Naive B cell (primary cell): Measurements from ENCODE around the gene GDPGP1. TPM values are rescaled to one million over a fixed set of nuclear protein-coding genes. Genes with fewer than 3 reads are reported as not detected.
"Not testable (repeated sequence)": the region's sequence is repeated elsewhere in the genome, so short reads cannot be mapped to it uniquely, and the experiment has no call there.

Experiments
- ATAC-seq, 2 donors: fragments of 150-1000 bp; cut with Tn5 transposase; 2 replicates each; pipeline ENCODE4 v1.10.0; 2021; ENCODE audit warnings: low read depth in 2 of 2, mild to moderate bottlenecking in 2 of 2, moderate library complexity in 2 of 2
- DNase-seq: peaks from one replicate; pipeline ENCODE4 v3.0.0; 2022
- H3K27ac Mint-ChIP-seq, 6 donors: one replicate each; pipeline ENCODE4 v1.8.0; 2020 to 2022; ENCODE audit warnings: mild to moderate bottlenecking in 6 of 6, mixed read lengths in 6 of 6, moderate library complexity in 5 of 6, inconsistent platforms in 2 of 6
- H3K27me3 Mint-ChIP-seq, 3 donors: one replicate each; pipeline ENCODE4 v1.8.0; 2021 to 2022; ENCODE audit warnings: mixed read lengths in 3 of 3, mild to moderate bottlenecking in 1 of 3
- H3K36me3 Mint-ChIP-seq, 2 donors: one replicate each; pipeline ENCODE4 v1.8.0; 2020 to 2022; ENCODE audit warnings: mixed read lengths in 2 of 2, inconsistent platforms in 1 of 2, mild to moderate bottlenecking in 1 of 2
- H3K4me1 Mint-ChIP-seq, 3 donors: one replicate each; pipeline ENCODE4 v1.8.0; 2020 to 2022; ENCODE audit warnings: mixed read lengths in 3 of 3, inconsistent platforms in 1 of 3, mild to moderate bottlenecking in 1 of 3, moderate library complexity in 1 of 3
- H3K4me3 Mint-ChIP-seq, 8 donors: one replicate each; pipeline ENCODE4 v1.8.0; 2020 to 2022; ENCODE audit warnings: mild to moderate bottlenecking in 8 of 8, mixed read lengths in 8 of 8, moderate library complexity in 8 of 8, inconsistent platforms in 2 of 8
- H3K9me3 Mint-ChIP-seq, 7 donors: one replicate each; pipeline ENCODE4 v1.8.0; 2020 to 2022; ENCODE audit warnings: mixed read lengths in 7 of 7, mild to moderate bottlenecking in 5 of 7, inconsistent platforms in 2 of 7, moderate library complexity in 1 of 7
- polyA plus RNA-seq, 6 donors: library from polyadenylated mRNA; unstranded; fragments of 300-500 nt; fragmentation: Illumina TruSeq; gene quantifications; one replicate each; pipeline ENCODE4 v1.2.3, GENCODE V29; 2021; ENCODE audit warnings: low read depth in 6 of 6

Gene GDPGP1
- polyA plus RNA-seq, 6 donors from 2014 or later, result 0.70 to 2.1 (median 1.3) TPM

DNA sequence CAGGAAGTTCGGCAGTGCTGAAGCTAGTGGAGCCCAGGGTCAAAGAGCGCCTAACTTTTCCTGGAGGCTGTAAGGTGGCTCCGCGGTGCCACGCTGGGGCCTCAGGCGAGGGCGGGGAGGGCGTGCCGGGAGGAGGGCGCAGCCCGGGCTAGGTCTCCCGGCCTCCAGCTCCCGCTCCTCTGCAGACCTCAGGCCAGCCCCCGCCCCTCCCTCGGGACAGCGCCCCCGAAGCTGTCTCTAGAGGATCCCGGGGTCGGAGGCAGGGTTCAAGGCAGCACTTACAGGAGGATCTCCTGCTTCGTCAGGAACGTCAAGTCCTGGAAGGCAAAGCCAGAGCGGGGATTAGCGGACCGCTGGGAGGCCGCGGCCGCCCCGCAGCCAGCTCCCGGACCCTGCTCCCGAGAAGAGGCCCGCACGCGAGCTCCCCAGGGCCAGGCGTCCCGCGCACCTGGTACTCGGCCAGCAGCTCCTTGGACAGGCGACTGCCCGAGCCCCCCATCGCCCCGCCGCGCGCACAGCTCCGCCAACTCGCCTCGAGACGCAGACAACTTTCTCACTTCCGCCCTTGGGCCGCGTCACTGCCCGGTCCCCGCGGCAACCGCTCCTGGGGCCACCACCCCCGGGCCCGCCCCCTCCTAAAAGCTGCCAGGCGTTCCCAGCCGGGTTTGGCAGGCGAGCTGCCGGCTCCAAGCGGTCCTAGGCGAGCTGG is 468 bp upstream of the GDPGP1 start, which contains the start of gene CIB1:
Gene CIB1, minus strand, starts transcription at position 555 of the 709 bp plus-strand sequence. Its CDS starts 56 bp downstream, at position 499.
- no peaks in the 10 kb centered on the region for H3K27me3 Mint-ChIP-seq
- DNase-seq, result peak; percentile 98
- peak; percentile 73 to 75 for ATAC-seq
- H3K9me3 Mint-ChIP-seq, result no peaks in the 10 kb centered on the region
- H3K36me3 Mint-ChIP-seq, result peaks cover 11 to 26% of the 10 kb centered on the region in 2 donors
- peaks cover 48 to 70% (median 56%) of the 10 kb centered on the region in 3 donors for H3K4me1 Mint-ChIP-seq
- H3K4me3 Mint-ChIP-seq, result peak within 1 kb of the TSS; percentile 85 to 97 (median 93)
- peak within 1 kb of the TSS; percentile 97 to 100 (median 99) for H3K27ac Mint-ChIP-seq

DNA sequence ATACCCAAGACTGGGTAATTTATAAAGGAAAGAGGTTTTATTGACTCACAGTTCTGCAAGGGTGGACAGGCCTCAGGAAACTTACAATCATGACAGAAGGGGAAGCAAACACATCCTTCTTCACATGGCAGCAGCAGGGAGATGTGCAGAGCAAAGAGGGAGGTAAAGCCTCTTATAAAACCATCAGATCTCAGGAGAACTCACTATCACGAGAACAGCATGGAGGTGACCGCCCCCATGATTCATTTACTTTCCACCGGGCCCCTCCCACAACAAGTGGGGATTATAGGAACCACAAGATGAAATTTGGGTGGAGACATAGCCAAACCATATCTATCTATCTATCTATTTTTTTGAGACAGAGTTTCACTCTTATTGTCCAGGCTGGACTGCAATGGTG is 5.4 kb downstream of the GDPGP1 start:
- no peak for ATAC-seq
- H3K4me1 Mint-ChIP-seq, result peaks cover 9 to 21% (median 12%) of the 10 kb centered on the region in 3 donors
- no peaks in the 10 kb centered on the region for H3K9me3 Mint-ChIP-seq
- H3K27ac Mint-ChIP-seq, result peak overlapping the region in 2 of 6 donors; percentile 57 to 75
- DNase-seq, result no peak
- H3K36me3 Mint-ChIP-seq, result peaks cover 7 to 12% of the 10 kb centered on the region in 2 donors
- H3K27me3 Mint-ChIP-seq, result no peaks in the 10 kb centered on the region
- peak overlapping the region in 1 of 8 donors; percentile 40 for H3K4me3 Mint-ChIP-seq

DNA sequence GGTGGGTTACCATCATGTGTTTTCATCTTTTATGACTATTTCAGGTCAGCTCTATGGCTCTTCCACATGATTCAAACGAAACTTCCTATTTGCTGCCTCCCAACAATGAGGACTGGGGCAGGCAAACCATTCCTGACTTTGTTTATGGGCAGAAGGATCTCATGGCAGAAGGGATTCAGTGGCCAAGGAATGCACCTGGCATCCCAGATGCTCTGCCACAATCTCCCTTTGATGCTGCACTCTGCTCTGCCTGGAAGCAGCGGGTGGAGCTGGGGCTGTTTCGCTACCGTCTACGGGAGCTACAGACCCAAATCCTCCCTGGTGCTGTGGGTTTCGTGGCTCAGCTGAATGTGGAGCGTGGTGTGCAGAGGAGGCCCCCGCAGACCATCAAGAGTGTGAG is 6.8 kb downstream of the GDPGP1 start:
- Mint-ChIP-seq H3K4me1 (peaks cover 0 to 12% (median 4%) of the 10 kb centered on the region in 3 donors), H3K27me3 (no peaks in the 10 kb centered on the region), H3K27ac (no peak overlapping the region), H3K9me3 (no peaks in the 10 kb centered on the region), H3K4me3 (no peak overlapping the region), H3K36me3 (peaks cover 7 to 12% of the 10 kb centered on the region in 2 donors)
- no peak for DNase-seq
- ATAC-seq, result no peak

DNA sequence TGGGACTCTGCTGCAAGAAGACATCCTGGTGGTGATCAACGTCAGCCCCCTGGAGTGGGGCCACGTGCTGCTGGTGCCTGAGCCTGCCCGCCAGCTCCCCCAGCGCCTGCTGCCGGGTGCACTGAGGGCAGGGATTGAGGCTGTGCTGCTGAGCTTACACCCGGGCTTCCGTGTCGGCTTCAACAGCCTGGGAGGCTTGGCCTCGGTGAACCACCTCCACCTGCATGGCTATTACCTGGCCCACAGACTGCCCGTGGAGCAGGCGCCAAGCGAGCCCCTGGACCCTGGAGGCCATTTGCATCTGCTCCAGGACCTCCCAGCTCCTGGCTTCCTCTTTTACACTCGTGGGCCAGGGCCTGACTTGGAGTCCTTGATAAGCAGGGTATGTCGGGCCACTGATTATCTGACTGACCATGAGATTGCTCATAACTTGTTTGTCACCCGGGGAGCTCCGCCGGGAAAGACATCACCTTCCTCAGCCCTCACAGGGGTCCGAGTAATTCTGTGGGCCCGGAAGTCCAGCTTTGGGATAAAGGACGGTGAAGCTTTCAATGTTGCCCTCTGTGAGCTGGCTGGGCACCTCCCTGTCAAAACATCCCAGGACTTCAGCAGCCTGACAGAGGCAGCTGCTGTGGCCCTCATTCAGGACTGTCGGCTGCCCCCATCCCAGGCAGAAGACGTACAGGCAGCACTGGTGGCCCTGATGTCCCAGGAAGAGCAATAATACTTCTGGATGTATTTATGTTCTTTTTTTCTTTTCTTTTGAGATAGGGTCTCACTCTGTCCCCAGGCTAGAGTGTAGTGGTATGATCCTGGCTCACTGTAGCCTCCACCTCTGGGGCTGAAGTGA is 7.6 kb downstream of the GDPGP1 start:
- no peaks in the 10 kb centered on the region for H3K27me3 Mint-ChIP-seq
- ATAC-seq, result no peak
- no peak for DNase-seq
- no peaks in the 10 kb centered on the region for H3K9me3 Mint-ChIP-seq
- H3K27ac Mint-ChIP-seq, result peak overlapping the region in 1 of 6 donors; percentile 36
- no peak overlapping the region for H3K4me3 Mint-ChIP-seq
- H3K36me3 Mint-ChIP-seq, result peaks cover 7 to 12% of the 10 kb centered on the region in 2 donors
- peaks cover 0 to 6% (median 4%) of the 10 kb centered on the region in 3 donors for H3K4me1 Mint-ChIP-seq

DNA sequence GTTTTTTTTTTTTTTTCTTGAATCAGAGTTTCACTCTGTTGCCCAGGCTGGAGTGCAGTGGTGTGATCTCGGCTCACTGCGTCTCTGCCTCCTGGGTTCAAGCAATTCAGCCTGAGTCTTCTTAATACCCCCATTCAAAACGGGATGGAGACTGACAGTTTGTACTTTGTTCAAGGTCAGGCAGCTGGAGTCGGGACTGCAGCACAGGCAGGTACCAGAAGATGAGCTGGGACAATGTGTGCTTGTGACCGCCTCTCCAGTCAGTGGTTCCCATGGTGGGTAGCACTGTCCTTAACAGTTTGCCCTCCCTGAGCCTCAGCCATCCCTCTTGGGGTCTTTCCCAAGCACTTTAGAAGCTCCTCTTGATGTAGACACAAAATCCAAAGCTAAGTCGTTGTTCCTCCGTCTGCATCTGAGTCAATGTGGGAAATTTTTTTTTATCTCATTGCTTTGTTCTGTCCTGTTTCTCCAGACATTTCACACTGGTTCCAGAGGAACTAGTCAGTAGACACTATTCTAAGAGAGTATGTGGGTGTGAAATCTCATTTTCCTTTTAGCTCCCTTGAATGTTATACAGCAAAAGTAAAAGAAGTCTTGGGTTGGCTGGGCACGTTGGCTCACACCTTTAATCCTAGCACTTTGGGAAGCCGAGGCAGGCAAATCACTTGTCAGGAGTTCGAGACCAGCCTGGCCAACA is 10.1 kb downstream of the GDPGP1 start:
- H3K27ac Mint-ChIP-seq, result peak overlapping the region in 2 of 6 donors; percentile 24 to 52
- peaks cover 0 to 4% of the 10 kb centered on the region in 2 donors for H3K36me3 Mint-ChIP-seq
- DNase-seq, result no peak
- no peak overlapping the region for H3K4me3 Mint-ChIP-seq
- no peaks in the 10 kb centered on the region for H3K27me3 Mint-ChIP-seq
- H3K9me3 Mint-ChIP-seq, result no peaks in the 10 kb centered on the region
- H3K4me1 Mint-ChIP-seq, result peaks cover 4 to 10% (median 5%) of the 10 kb centered on the region in 3 donors
- no peak for ATAC-seq

DNA sequence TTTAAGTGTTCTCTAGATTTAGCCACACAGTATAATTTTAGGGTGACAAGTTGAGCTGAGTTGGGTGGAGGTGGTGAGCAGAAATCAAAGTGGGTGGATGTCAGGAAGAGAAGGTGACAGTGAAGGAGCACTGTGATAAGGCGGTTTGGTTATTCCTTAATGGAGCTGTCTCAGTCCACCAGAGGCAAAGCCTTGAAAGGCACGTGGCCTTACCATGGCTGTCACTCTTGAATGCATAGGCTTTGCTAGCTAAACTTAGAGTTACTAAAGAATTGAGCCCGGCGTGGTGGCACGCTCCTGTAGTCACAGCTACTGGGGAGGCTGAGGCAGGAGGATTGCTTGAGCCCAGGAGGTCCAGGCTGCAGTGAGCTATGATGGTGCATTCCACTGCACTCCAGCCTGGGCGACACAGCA is 14.8 kb downstream of the GDPGP1 start:
- H3K36me3 Mint-ChIP-seq, result no peaks in the 10 kb centered on the region
- H3K27me3 Mint-ChIP-seq, result no peaks in the 10 kb centered on the region
- DNase-seq, result no peak
- peak overlapping the region in 3 of 6 donors; percentile 56 to 78 (median 70) for H3K27ac Mint-ChIP-seq
- H3K4me1 Mint-ChIP-seq, result peaks cover 11 to 17% (median 14%) of the 10 kb centered on the region in 3 donors
- peak overlapping the region; percentile 55 to 89 (median 81) for H3K4me3 Mint-ChIP-seq
- no peak for ATAC-seq
- H3K9me3 Mint-ChIP-seq, result no peaks in the 10 kb centered on the region

DNA sequence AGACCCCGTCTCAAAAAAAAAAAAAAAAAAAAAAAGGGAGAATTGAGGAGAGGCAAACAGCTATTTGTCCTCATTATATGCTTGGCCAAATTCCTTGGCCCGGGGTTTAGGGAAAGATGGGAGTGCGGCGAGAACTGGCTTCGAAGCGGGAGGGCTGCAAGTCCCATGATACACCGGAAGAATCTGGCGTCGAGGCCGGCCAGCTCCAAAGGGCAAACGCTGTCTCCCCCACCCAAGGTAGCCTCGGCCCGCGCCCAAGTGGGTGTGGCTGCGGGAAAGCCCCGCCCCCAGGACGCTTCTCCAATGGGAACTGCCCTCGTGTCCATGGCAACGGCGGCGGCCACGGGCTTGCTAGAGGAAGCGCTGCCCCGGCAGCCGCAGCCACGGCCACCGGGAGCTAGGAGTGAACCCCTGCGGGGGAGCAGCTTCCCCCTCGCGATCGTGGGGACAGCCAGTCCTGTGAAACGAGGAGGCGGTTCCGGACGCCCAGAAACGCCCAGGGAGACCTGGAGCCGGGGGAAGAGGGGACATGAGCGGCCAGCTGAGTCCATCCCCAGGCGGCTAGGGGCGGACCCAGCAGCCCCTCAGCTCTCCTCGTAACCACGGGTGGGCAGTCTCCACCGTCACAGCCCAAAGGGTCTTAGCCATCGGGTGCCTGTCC is 15.3 kb downstream of the GDPGP1 start, which contains the start of gene TTLL13:
Gene TTLL13, plus strand, starts transcription at position 354 of the 661 bp plus-strand sequence. CDS start 1,075 bp downstream, outside the sequence.
- ATAC-seq (peak; percentile 61 to 65), DNase-seq (peak; percentile 58)
- H3K4me1 Mint-ChIP-seq, result peaks cover 11 to 17% (median 14%) of the 10 kb centered on the region in 3 donors
- no peaks in the 10 kb centered on the region for H3K27me3 Mint-ChIP-seq
- peak within 1 kb of the TSS; percentile 73 to 89 (median 84) for H3K4me3 Mint-ChIP-seq
- H3K9me3 Mint-ChIP-seq, result no peaks in the 10 kb centered on the region
- no peaks in the 10 kb centered on the region for H3K36me3 Mint-ChIP-seq
- peak within 1 kb of the TSS in 5 of 6 donors; percentile 24 to 84 (median 70) for H3K27ac Mint-ChIP-seq

DNA sequence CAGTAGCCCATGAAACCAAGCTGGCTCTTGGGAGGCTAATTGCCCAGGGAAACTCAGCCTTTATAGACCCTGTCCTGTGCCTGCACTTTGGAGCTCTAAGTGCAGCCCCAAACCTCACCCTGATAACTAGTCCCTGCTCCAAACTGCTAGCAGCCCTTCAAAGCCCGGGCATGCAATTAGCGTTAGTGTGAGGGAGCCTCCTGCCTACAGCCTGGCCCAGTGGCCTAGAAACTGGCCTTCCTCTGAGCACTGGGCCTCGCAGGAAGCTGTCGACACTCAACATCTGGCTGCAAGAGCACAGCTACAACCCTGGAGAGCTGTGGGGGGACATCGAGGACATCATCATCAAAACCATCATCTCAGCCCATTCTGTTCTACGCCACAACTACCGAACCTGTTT is 23.8 kb downstream of the GDPGP1 start:
- H3K36me3 Mint-ChIP-seq, result no peaks in the 10 kb centered on the region
- peaks cover 0 to 9% (median 8%) of the 10 kb centered on the region in 3 donors for H3K27me3 Mint-ChIP-seq
- no peak overlapping the region for H3K27ac Mint-ChIP-seq
- H3K4me3 Mint-ChIP-seq, result no peak overlapping the region
- H3K4me1 Mint-ChIP-seq, result peaks cover 0 to 7% (median 0%) of the 10 kb centered on the region in 3 donors
- ATAC-seq (no peak), DNase-seq (no peak)
- peaks cover 0 to 1% (median 0%) of the 10 kb centered on the region in 7 donors for H3K9me3 Mint-ChIP-seq

DNA sequence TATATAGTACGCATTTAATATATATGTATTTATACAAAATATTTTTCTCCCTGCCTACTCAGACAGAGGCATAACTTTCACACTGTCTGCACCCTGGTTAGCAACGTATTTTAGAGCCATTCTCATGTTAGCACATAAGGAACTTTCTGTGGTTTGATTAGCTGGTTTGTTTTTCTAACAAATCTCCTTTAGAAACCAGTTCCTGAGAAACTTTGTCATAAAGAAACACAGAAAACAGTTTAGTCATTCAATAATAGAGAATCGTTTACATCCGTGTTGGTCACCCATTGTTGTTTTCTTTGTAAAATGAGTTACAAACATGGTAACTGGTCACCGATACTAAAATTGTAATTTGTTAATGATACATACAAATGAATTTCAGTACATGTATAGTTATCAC is 25.5 kb downstream of the GDPGP1 start:
- H3K36me3 Mint-ChIP-seq, result no peaks in the 10 kb centered on the region
- peaks cover 10 to 15% (median 11%) of the 10 kb centered on the region in 3 donors for H3K4me1 Mint-ChIP-seq
- H3K27me3 Mint-ChIP-seq, result peaks cover 0 to 9% (median 8%) of the 10 kb centered on the region in 3 donors

DNA sequence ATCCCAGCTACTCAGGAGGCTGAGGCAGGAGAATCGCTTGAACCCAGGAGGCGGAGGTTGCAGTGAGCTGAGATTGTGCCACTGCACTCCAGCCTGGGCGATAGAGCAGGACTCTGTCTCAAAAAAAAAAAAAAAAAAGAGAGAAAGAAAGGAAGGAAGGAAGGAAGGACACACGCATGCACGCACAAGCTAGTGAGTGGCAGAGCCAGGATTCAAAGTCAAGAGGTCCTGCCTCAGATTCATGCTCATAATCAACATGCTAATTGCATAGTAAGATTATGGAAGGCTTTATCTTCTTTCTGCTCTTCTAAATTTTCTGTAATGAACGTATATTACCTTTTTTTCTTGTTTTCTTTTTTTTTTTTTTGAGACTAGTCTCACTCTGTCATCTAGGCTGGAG is 26.7 kb downstream of the GDPGP1 start:
- H3K27me3 Mint-ChIP-seq, H3K9me3 Mint-ChIP-seq, H3K36me3 Mint-ChIP-seq, H3K4me3 Mint-ChIP-seq, DNase-seq, ATAC-seq, H3K27ac Mint-ChIP-seq: not testable (repeated sequence)
- H3K4me1 Mint-ChIP-seq, result peaks cover 18 to 24% (median 20%) of the 10 kb centered on the region in 3 donors

More for the DNA sequence above, 25.5 kb downstream of the GDPGP1 start:
- Mint-ChIP-seq H3K9me3 (peaks cover 0 to 2% (median 0%) of the 10 kb centered on the region in 7 donors), H3K4me3 (no peak overlapping the region), H3K27ac (no peak overlapping the region)
- ATAC-seq, result no peak
- no peak for DNase-seq

DNA sequence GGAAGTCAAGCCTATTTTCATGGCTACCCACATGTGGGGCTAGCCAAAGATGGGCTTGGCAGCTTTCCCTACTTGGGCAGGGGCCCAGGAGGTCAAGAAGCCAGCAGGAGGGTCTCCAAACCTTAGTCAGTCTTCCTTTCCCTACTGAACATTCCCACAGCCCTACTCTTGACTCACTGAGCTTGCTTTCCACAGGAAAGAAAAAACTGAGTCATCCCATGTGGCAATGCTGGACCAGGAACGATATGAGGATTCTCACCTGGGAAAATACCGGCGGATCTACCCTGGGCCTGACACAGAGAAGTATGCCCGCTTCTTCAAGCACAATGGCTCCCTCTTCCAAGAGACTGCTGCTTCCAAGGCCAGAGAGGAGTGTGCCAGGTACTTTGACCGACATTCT is 27.8 kb downstream of the GDPGP1 start:
- Mint-ChIP-seq H3K27ac (no peak overlapping the region), H3K4me3 (peak overlapping the region in 1 of 8 donors; percentile 47), H3K36me3 (no peaks in the 10 kb centered on the region), H3K9me3 (peaks cover 0 to 2% (median 0%) of the 10 kb centered on the region in 7 donors), H3K4me1 (peaks cover 27 to 30% (median 29%) of the 10 kb centered on the region in 3 donors), H3K27me3 (peaks cover 0 to 8% (median under 1%) of the 10 kb centered on the region in 3 donors)
- ATAC-seq, result no peak
- DNase-seq, result no peak

DNA sequence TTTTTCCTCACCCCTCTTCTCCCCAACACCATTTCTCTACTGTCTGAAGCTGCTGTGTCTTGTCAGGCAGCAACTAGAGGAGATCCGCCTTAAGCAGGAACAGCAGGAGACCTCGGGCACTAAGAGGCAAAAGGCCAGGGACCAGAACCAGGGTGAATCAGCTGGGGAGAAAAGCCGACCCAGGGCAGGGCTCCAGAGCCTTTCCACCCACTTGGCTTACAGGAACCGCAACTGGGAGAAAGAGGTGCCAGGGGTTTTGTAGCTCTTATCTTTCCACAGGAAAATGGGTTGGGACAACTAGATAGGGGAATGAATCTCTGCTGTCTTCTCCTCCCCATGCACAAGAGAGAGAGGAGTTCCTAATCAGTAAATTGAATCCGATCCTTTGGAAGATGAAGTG is 28.4 kb downstream of the GDPGP1 start:
- peaks cover 33 to 36% (median 33%) of the 10 kb centered on the region in 3 donors for H3K4me1 Mint-ChIP-seq
- no peak for DNase-seq
- no peak for ATAC-seq
- H3K27ac Mint-ChIP-seq, result peak overlapping the region in 1 of 6 donors; percentile 78
- H3K27me3 Mint-ChIP-seq, result peaks cover 0 to 5% (median 0%) of the 10 kb centered on the region in 3 donors
- H3K36me3 Mint-ChIP-seq, result no peaks in the 10 kb centered on the region
- H3K4me3 Mint-ChIP-seq, result peak overlapping the region in 1 of 8 donors; percentile 47
- peaks cover 0 to 2% (median 0%) of the 10 kb centered on the region in 7 donors for H3K9me3 Mint-ChIP-seq
